K562 (cell line): ENCODE data around the gene NUDT1. TPM values are rescaled to one million over a fixed set of nuclear protein-coding genes. Genes with fewer than 3 reads are reported as not detected.

Source experiments
- ATAC-seq: fragments of 200-7000 bp; cut with Tn5 transposase; 3 replicates; pipeline ENCODE4 v1.9.1; 2020; ENCODE audit warnings: moderate library complexity
- BruUV-seq: library from RNA; stranded (reverse); fragments of 400-500 nt; replicated peaks from 2 replicates; lab custom pipeline; 2021; lab: Mats Ljungman, UMichigan
- CTCF ChIA-PET: fragments of 300-600 bp; formaldehyde crosslinking; extraction: SDS; loops from one replicate; lab custom pipeline; 2021; ENCODE audit warnings: low intra/inter-chr PET ratio; lab: Yijun Ruan, JAX
- POLR2A ChIA-PET: fragments of 300-600, 350-650 bp; sonication (Branson Sonifier 250); formaldehyde crosslinking; extraction: SDS; loops from one replicate; lab custom pipeline; 2021; ENCODE audit warnings: antibody characterized with exemption, inconsistent platforms; lab: Yijun Ruan, JAX
- DNase-seq, 4 experiments: peaks; one replicate each; pipeline versions ENCODE4 v3.0.0 to v3.0.0-alpha.2; 2011 to 2018; ENCODE audit warnings: low spot score in 3 of 4, mixed read lengths in 3 of 4; ENCODE audit errors: extremely low read depth in 1 of 4
- FAIRE-seq: peaks from 2 replicates; lab custom pipeline; 2011; peaks lifted over from hg19 to GRCh38; lab: Jason Lieb, UNC
- H2AFZ ChIP-seq: 2 replicates; pipeline ENCODE4 v1.6.0; 2011; ENCODE audit warnings: low read depth, low read length, control low read depth, inconsistent platforms
- H3K27ac ChIP-seq: fragments of 200-600 bp; 3 replicates; pipeline ENCODE4 v1.8.0; 2011; ENCODE audit warnings: low read depth, mild to moderate bottlenecking, control low read depth, inconsistent platforms, low read length, moderate library complexity, mixed read lengths; ENCODE audit errors: extremely low read depth
- H3K27me3 ChIP-seq, 2 experiments: fragments of 300-600 bp in 1 of 2; 2 replicates in 1 of 2; 3 replicates in 1 of 2; pipeline versions ENCODE4 v1.6.0 to v1.8.0; 2011; ENCODE audit warnings: inconsistent platforms in 2 of 2, low read length in 2 of 2, mild to moderate bottlenecking in 1 of 2, mixed read lengths in 1 of 2, moderate library complexity in 1 of 2; ENCODE audit not compliant: control insufficient read depth in 2 of 2, insufficient read depth in 2 of 2
- H3K36me3 ChIP-seq: fragments of 300-600 bp; 3 replicates; pipeline ENCODE4 v1.8.0; 2011; ENCODE audit warnings: mild to moderate bottlenecking, low read length, inconsistent platforms; ENCODE audit not compliant: control insufficient read depth, insufficient read depth
- H3K4me1 ChIP-seq, 2 experiments: fragments of 200-600 bp in 1 of 2; replicated peaks in 1 of 2; 2 replicates in 1 of 2; 3 replicates in 1 of 2; pipeline versions ENCODE4 v1.5.1 to v1.8.0; 2011; ENCODE audit warnings: inconsistent platforms in 2 of 2, low read length in 2 of 2, mild to moderate bottlenecking in 1 of 2, mixed read lengths in 1 of 2, moderate library complexity in 1 of 2; ENCODE audit not compliant: control insufficient read depth in 2 of 2, insufficient read depth in 2 of 2
- H3K4me2 ChIP-seq: 2 replicates; pipeline ENCODE4 v1.6.1; 2011; ENCODE audit warnings: low read length, control low read depth, inconsistent platforms, mixed read lengths; ENCODE audit not compliant: insufficient read depth
- H3K4me3 ChIP-seq: fragments of 200-600 bp; sonication (generic), shearing (Covaris generic); 2 replicates; pipeline ENCODE4 v1.5.1; 2016; ENCODE audit warnings: control low read depth, inconsistent platforms
- H3K79me2 ChIP-seq: fragments of 200-600 bp; 3 replicates; pipeline ENCODE4 v1.8.0; 2011; ENCODE audit warnings: low read length, inconsistent platforms; ENCODE audit not compliant: control insufficient read depth, insufficient read depth
- H3K9ac ChIP-seq, 2 experiments: 2 replicates each; pipeline versions ENCODE4 v1.6.0 to v1.6.1; 2011; ENCODE audit warnings: low read depth in 2 of 2, low read length in 2 of 2, control low read depth in 1 of 2, inconsistent platforms in 1 of 2, mild to moderate bottlenecking in 1 of 2, mixed read lengths in 1 of 2; ENCODE audit not compliant: insufficient read depth in 1 of 2
- H3K9me1 ChIP-seq: one replicate; pipeline ENCODE4 v1.6.0; 2011; ENCODE audit warnings: inconsistent platforms, mild to moderate bottlenecking, low read length, moderate library complexity; ENCODE audit not compliant: control insufficient read depth, insufficient read depth
- H3K9me3 ChIP-seq: replicated peaks from 2 replicates; pipeline ENCODE4 v1.5.1; 2011; ENCODE audit warnings: low read depth, low read length, inconsistent platforms; ENCODE audit not compliant: control insufficient read depth, insufficient read depth
- H4K20me1 ChIP-seq: replicated peaks from 2 replicates; pipeline ENCODE4 v1.6.1; 2011; ENCODE audit warnings: low read length, inconsistent platforms, mixed read lengths; ENCODE audit not compliant: control insufficient read depth, insufficient read depth
- CREM ChIP-seq: IDR thresholded peaks from 2 replicates; pipeline ENCODE4 v1.6.1; 2014; ENCODE audit warnings: antibody characterized with exemption, low read depth
- KDM1A ChIP-seq, 2 experiments: fragments of 450-650 bp; IDR thresholded peaks; 2 replicates each; pipeline ENCODE4 v1.6.1; 2016; ENCODE audit warnings: mild to moderate bottlenecking in 2 of 2
- MTF1 ChIP-seq: fragments of 250-450 bp; sonication (Bioruptor Pico); IDR thresholded peaks from 2 replicates; pipeline ENCODE4 v1.9.0; 2021; ENCODE audit warnings: moderate library complexity, mild to moderate bottlenecking, inconsistent platforms, borderline replicate concordance
- NFXL1 ChIP-seq: fragments of 450-650 bp; formaldehyde crosslinking; IDR thresholded peaks from 2 replicates; pipeline ENCODE4 v1.4.0; 2021; ENCODE audit warnings: mild to moderate bottlenecking
- ZFP1 ChIP-seq: fragments of 450-650 bp; formaldehyde crosslinking; IDR thresholded peaks from 2 replicates; pipeline ENCODE4 v1.4.0; 2020; ENCODE audit warnings: mild to moderate bottlenecking, mixed read lengths
- WGBS: fragments of 100-300 bp; shearing (Covaris generic); methylation state at CpG from one replicate; pipeline ENCODE4 v1.1.6; 2016; ENCODE audit warnings: low coverage, mixed read lengths; ENCODE audit not compliant: insufficient coverage; ENCODE audit errors: missing lambda C conversion rate; 5-methylcytosine and 5-hydroxymethylcytosine counted together
- in situ Hi-C: fragments of 300-500 bp; cut with MboI; formaldehyde crosslinking; loops from 4 replicates; pipeline ENCODE4 v1.15.0; 2018; ENCODE audit warnings: inconsistent platforms, mixed read lengths
- intact Hi-C: fragments of 100-400 bp; cut with micrococcal nuclease; formaldehyde crosslinking; loops from 2 replicates; pipeline ENCODE4 v1.14.2; 2022
- polyA plus RNA-seq, 8 experiments: library from polyadenylated mRNA; depleted of rRNA in 4 of 8; stranded (reverse) in 5 of 8; unstranded in 3 of 8; fragments of >200 nt; fragmentation: Nextera tagmentation in 2 of 8; fragmentation: Illumina TruSeq in 1 of 8; extraction: Ambion mirVana in 2 of 8; extraction: Trizol in 1 of 8; gene quantifications; 2 replicates each; pipeline versions ENCODE4 v1.2.1 to v1.2.3, GENCODE V29; 2011 to 2014; ENCODE audit warnings: inconsistent platforms in 1 of 8, missing spikeins in 1 of 8
- total RNA-seq, 7 experiments: library from RNA; depleted of rRNA in 6 of 7; stranded (reverse); fragments of >200 nt in 6 of 7; fragmentation: Illumina TruSeq in 2 of 7; extraction: Trizol in 2 of 7; gene quantifications; 2 replicates each; pipeline versions ENCODE4 v1.2.1 to v1.2.3, GENCODE V29; 2011 to 2021; ENCODE audit warnings: low replicate concordance in 1 of 7
- TF ChIP-seq, protein P1 (sequence below): IDR thresholded peaks from 2 replicates; pipeline ENCODE4 v1.6.1; 2016; ENCODE audit warnings: missing genetic modification characterization, missing compliant biosample characterization

The NUDT1 gene
- total and polyA plus RNA-seq, 9 of the 15 experiments (the other 6 are each of a cell fraction or from before 2014, with no cell fraction given) = 5.3 to 73.3 (median 29.6) TPM

DNA sequence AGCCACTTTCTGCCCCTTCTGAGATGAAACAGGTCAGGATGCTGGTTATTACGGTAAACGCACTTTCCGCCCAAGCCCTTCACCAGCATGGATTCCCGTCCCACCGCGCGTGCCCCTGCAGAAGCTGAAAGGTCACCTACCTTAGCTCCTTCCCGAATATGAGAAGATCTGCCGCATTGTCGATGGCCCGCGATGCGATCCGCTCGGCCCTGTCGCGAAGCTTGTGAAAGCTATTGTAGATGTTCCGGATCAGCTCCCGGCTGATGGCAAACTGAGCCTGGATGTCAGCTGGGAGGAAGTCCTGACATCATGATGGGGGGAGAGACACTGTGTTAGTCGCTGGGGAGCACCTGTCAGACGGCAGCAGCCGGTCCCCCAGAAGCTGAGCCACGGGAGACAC, 22.1 kb downstream of the NUDT1 start:
- intact Hi-C loops (no loop called here), in situ Hi-C loops (no loop called here)
- ATAC-seq = no peak
- no peak for TF ChIP-seq NFXL1
- TF ChIP-seq, protein P1, sequence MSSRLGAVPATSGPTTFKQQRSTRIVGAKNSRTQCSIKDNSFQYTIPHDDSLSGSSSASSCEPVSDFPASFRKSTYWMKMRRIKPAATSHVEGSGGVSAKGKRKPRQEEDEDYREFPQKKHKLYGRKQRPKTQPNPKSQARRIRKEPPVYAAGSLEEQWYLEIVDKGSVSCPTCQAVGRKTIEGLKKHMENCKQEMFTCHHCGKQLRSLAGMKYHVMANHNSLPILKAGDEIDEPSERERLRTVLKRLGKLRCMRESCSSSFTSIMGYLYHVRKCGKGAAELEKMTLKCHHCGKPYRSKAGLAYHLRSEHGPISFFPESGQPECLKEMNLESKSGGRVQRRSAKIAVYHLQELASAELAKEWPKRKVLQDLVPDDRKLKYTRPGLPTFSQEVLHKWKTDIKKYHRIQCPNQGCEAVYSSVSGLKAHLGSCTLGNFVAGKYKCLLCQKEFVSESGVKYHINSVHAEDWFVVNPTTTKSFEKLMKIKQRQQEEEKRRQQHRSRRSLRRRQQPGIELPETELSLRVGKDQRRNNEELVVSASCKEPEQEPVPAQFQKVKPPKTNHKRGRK (tag) = no peak
- Histone ChIP-seq H3K79me2 (no peaks in the 10 kb centered on the region), H3K9me3 (no peaks in the 10 kb centered on the region), H4K20me1 (no peaks in the 10 kb centered on the region), H3K27me3 (no peaks in the 10 kb centered on the region), H3K27ac (no peak overlapping the region), H2AFZ (no peak overlapping the region), H3K36me3 (peaks cover 38% of the 10 kb centered on the region; the same call in 2 of the 3 replicates), H3K4me3 (no peak overlapping the region), H3K9me1 (no peaks in the 10 kb centered on the region), H3K4me2 (no peak overlapping the region), H3K9ac (no peak overlapping the region), H3K4me1 (peaks cover 0 to 2% of the 10 kb centered on the region in 2 experiments; a peak in 1 of 5 replicates)
- no TSS peak for BruUV-seq
- WGBS = 98% methylated on average over 23 of the region's 23 CpGs
- FAIRE-seq = no peak
- CTCF ChIA-PET = no interaction called here
- no peak for DNase-seq
- POLR2A ChIA-PET = interaction anchor here (1.1 kb wide), 1 partner anchor 24 kb away, joined by 3 read pairs; no protein-coding TSS in a partner anchor

DNA sequence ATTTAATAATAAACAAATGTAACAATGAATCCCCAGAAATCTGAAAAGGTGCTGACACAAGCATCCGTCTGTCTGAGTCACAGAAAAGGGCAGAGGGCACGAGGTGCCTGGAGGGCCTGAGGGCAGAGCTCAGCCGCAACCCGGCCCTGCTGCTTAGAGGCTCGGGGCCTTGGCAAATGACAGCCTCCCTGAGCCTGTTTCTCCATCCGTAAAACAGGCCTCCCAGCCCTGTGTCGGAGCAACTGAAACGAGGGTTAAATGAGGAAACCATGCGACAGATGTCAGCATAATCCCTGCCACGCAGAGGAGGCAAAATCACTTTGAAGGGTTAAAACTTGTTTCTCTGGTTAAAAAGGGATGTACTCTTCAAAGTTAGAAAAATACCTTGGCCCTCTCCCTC, 24.9 kb downstream of the NUDT1 start:
- H3K9me1 ChIP-seq = no peaks in the 10 kb centered on the region
- no peak overlapping the region for H3K4me3 ChIP-seq
- intact Hi-C loops (no loop called here), in situ Hi-C loops (no loop called here)
- H2AFZ ChIP-seq = no peak overlapping the region
- CTCF ChIA-PET = no interaction called here
- no peak overlapping the region for H3K27ac ChIP-seq
- BruUV-seq = no TSS peak
- FAIRE-seq (no peak), ATAC-seq (no peak), DNase-seq (no peak)
- H3K79me2 ChIP-seq = no peaks in the 10 kb centered on the region
- H3K4me1 ChIP-seq = peaks cover 0 to 7% of the 10 kb centered on the region in 2 experiments; a peak in 2 of 5 replicates
- no peak overlapping the region; a peak in 1 of 4 replicates for H3K9ac ChIP-seq
- H3K27me3 ChIP-seq = no peaks in the 10 kb centered on the region
- no peak overlapping the region for H3K4me2 ChIP-seq
- POLR2A ChIA-PET = interaction anchor here (0.6 kb wide), 2 partner anchors 43 to 47 kb away, joined by 3 read pairs; partner anchors contain the start of gene SNX8
- TF ChIP-seq CREM = no peak
- TF ChIP-seq KDM1A (IDR thresholded peaks at IDR 0.05) = peak in 1 of 2 experiments; percentile 67; a peak in 1 of 4 replicates
- TF ChIP-seq ZFP1 (CRISPR knock-in tag) = no peak
- TF ChIP-seq MTF1 (CRISPR knock-in tag) = no peak
- WGBS = 76% methylated on average over 10 of the region's 10 CpGs
- peaks cover 45% of the 10 kb centered on the region; the same call in 2 of the 3 replicates for H3K36me3 ChIP-seq
- no peaks in the 10 kb centered on the region for H3K9me3 ChIP-seq
- no peaks in the 10 kb centered on the region for H4K20me1 ChIP-seq
